ENCODE measurements around the gene GIPC2. TPM values are rescaled to one million over a fixed set of nuclear protein-coding genes. Genes with fewer than 3 reads are reported as not detected.

GIPC2 gene
- total and polyA plus RNA-seq, 10 of the 15 experiments (the other 5 are each of a cell fraction or from before 2014, with no cell fraction given), result 0.03 to 0.23 (median 0.06) TPM; not detected in 2

GRCh38 chr1:78047106-78047505 is 1.3 kb downstream of the GIPC2 start:
- no peak for ATAC-seq
- H3K4me3 ChIP-seq, result no peak overlapping the region
- intact Hi-C loops (cut with micrococcal nuclease; ENCODE audit: unreplicated experiment), result no loop called here
- peaks cover 9 to 10% of the 10 kb centered on the region in 2 experiments for H3K27me3 ChIP-seq (replicated peaks in 1 of 2; ENCODE audit: control insufficient read depth in 2 of 2, insufficient read depth in 2 of 2, low read length in 1 of 2)
- peaks cover 12% of the 10 kb centered on the region for H3K4me1 ChIP-seq (ENCODE audit: control insufficient read depth, insufficient read depth, low read length)
- DNase-seq (ENCODE audit: low read depth, low spot score), result no peak
- 46% methylated on average over 5 of the region's 5 CpGs for WGBS (ENCODE audit: insufficient coverage, insufficient replicate concordance, low lambda C conversion rate, missing lambda C conversion rate)
- ChIA-PET SMC1A (ENCODE audit: uncharacterized antibody, unreplicated experiment) (interaction anchor here (0.6 to 1.7 kb wide), 4 partner anchors 11 to 855 kb away, joined by 3 to 4 read pairs (median 4); partner anchors contain the start of gene DNAJB4), CTCF (interaction anchor here (0.9 to 2.2 kb wide), 3 partner anchors 66 to 89 kb away, joined by 4 to 6 read pairs (median 4); no protein-coding TSS in a partner anchor), POLR2A (interaction anchor here (1.0 kb wide), 1 partner anchor 15 kb away, joined by 5 read pairs; no protein-coding TSS in a partner anchor), RAD21 (ENCODE audit: unreplicated experiment) (no interaction called here)
- H3K4me2 ChIP-seq (ENCODE audit: control insufficient read depth, insufficient read depth), result no peak overlapping the region
- H3K27ac ChIP-seq (ENCODE audit: control insufficient read depth, insufficient read depth), result no peak overlapping the region
- no TSS peak for BruUV-seq (replicated peaks)
- H3K9me3 ChIP-seq (replicated peaks; ENCODE audit: control insufficient read depth, insufficient read depth, low read length), result no peaks in the 10 kb centered on the region
- H3K79me2 ChIP-seq (ENCODE audit: control insufficient read depth, insufficient read depth, low read length), result no peaks in the 10 kb centered on the region
- H2AFZ ChIP-seq (ENCODE audit: control insufficient read depth, low read depth, low read length), result no peak overlapping the region
- in situ Hi-C loops (cut with MboI), result no loop called here
- TF ChIP-seq KDM1A (IDR thresholded peaks at IDR 0.05; ENCODE audit: borderline replicate concordance) (no peak), TARDBP (IDR thresholded peaks at IDR 0.05; ENCODE audit: borderline replicate concordance) (no peak), BMI1 (IDR thresholded peaks at IDR 0.05; ENCODE audit: borderline replicate concordance) (no peak), MEF2A (IDR thresholded peaks at IDR 0.05; ENCODE audit: insufficient read depth, low read depth, low read length) (no peak), CTCF (IDR thresholded peaks at IDR 0.05 in 2 of 3, conservative IDR thresholded peaks at IDR 0.05 in 1 of 3; ENCODE audit: control insufficient read depth in 2 of 3, extremely low read depth in 1 of 3, insufficient read depth in 1 of 3, low read depth in 3 of 3, low read length in 3 of 3) (no peak), E2F4 (IDR thresholded peaks at IDR 0.05; ENCODE audit: low read depth, low read length) (no peak), ZNF592 (IDR thresholded peaks at IDR 0.05) (no peak), MEF2B (IDR thresholded peaks at IDR 0.05; ENCODE audit: partially characterized antibody, poor library complexity, severe bottlenecking) (no peak)
- no peaks in the 10 kb centered on the region; the same call in 1 of the 2 replicates for H4K20me1 ChIP-seq (ENCODE audit: control insufficient read depth, insufficient read depth)
- FAIRE-seq, result no peak
- H3K36me3 ChIP-seq (ENCODE audit: control insufficient read depth in 2 of 2, insufficient read depth in 2 of 2, low read length in 1 of 2), result no peaks in the 10 kb centered on the region
- no peak overlapping the region for H3K9ac ChIP-seq (ENCODE audit: control insufficient read depth, insufficient read depth, low read length)

Data from GM12878 (cell line).